HepG2 (cell line): ENCODE measurements around the gene TMSB15C. TPM values are rescaled to one million over a fixed set of nuclear protein-coding genes. Genes with fewer than 3 reads are reported as not detected.

Experiments used
- ATAC-seq: fragments of 200-7000 bp; cut with Tn5 transposase; 3 replicates; pipeline ENCODE4 v1.9.1; 2020; ENCODE audit warnings: mild to moderate bottlenecking, moderate library complexity
- BruUV-seq: library from RNA; stranded (reverse); fragments of 400-500 nt; replicated peaks from 2 replicates; lab custom pipeline; 2021; lab: Mats Ljungman, UMichigan
- CTCF ChIA-PET: fragments of 300-600 bp; formaldehyde crosslinking; extraction: SDS; loops from one replicate; lab custom pipeline; 2021; ENCODE audit warnings: low total read pairs, inconsistent platforms, low intra/inter-chr PET ratio; lab: Yijun Ruan, JAX
- POLR2A ChIA-PET: fragments of 350-600 bp; sonication (Branson Sonifier 250); formaldehyde crosslinking; loops from one replicate; lab custom pipeline; 2020; ENCODE audit warnings: antibody characterized with exemption, inconsistent platforms; lab: Yijun Ruan, JAX
- DNase-seq: peaks from one replicate; pipeline ENCODE4 v3.0.0-alpha.2; 2015; ENCODE audit warnings: low spot score
- FAIRE-seq: peaks from 3 replicates; lab custom pipeline; 2011; peaks lifted over from hg19 to GRCh38; lab: Jason Lieb, UNC
- H2AFZ ChIP-seq: one replicate; pipeline ENCODE4 v1.6.1; 2011; ENCODE audit warnings: low read length, inconsistent platforms
- H3K27ac ChIP-seq: fragments of 300-600 bp; 3 replicates; pipeline ENCODE4 v1.8.0; 2011; ENCODE audit warnings: mixed run types, mild to moderate bottlenecking, mixed read lengths, low read length, inconsistent platforms; ENCODE audit not compliant: insufficient read depth; ENCODE audit errors: extremely low read length
- H3K27me3 ChIP-seq, 2 experiments: fragments of 200-600 bp in 1 of 2; 2 replicates in 1 of 2; 3 replicates in 1 of 2; pipeline versions ENCODE4 v1.6.0 to v1.8.0; 2011; ENCODE audit warnings: low read length in 2 of 2, mild to moderate bottlenecking in 2 of 2, moderate library complexity in 2 of 2, inconsistent platforms in 1 of 2; ENCODE audit not compliant: insufficient read depth in 2 of 2, control insufficient read depth in 1 of 2
- H3K36me3 ChIP-seq, 2 experiments: fragments of 200-600 bp in 1 of 2; replicated peaks in 1 of 2; 2 replicates in 1 of 2; 3 replicates in 1 of 2; pipeline versions ENCODE4 v1.5.1 to v1.8.0; 2011; ENCODE audit warnings: low read length in 2 of 2, inconsistent platforms in 1 of 2; ENCODE audit not compliant: insufficient read depth in 2 of 2, control insufficient read depth in 1 of 2
- H3K4me1 ChIP-seq: 2 replicates; pipeline ENCODE4 v1.5.1; 2012; ENCODE audit warnings: low read length, inconsistent platforms; ENCODE audit not compliant: insufficient read depth
- H3K4me2 ChIP-seq: 2 replicates; pipeline ENCODE4 v1.6.0; 2011; ENCODE audit warnings: low read depth, low read length, inconsistent platforms
- H3K4me3 ChIP-seq, 3 experiments: fragments of 200-600 bp in 1 of 3; sonication (generic), shearing (Covaris generic) in 1 of 3; replicated peaks in 1 of 3; 2 replicates each; pipeline ENCODE4 v1.5.1; 2011 to 2016; ENCODE audit warnings: low read length in 3 of 3, inconsistent platforms in 2 of 3, low read depth in 2 of 3, mild to moderate bottlenecking in 2 of 3, control low read depth in 1 of 3, mixed read lengths in 1 of 3; ENCODE audit not compliant: insufficient read depth in 1 of 3
- H3K79me2 ChIP-seq: one replicate; pipeline ENCODE4 v1.6.1; 2011; ENCODE audit warnings: low read length, inconsistent platforms; ENCODE audit not compliant: insufficient read depth
- H3K9ac ChIP-seq: 2 replicates; pipeline ENCODE4 v1.6.0; 2011; ENCODE audit warnings: mild to moderate bottlenecking, low read depth, low read length, inconsistent platforms; ENCODE audit not compliant: insufficient read depth
- H3K9me3 ChIP-seq: 2 replicates; pipeline ENCODE4 v1.5.1; 2012; ENCODE audit warnings: mild to moderate bottlenecking, low read length
- H4K20me1 ChIP-seq: 2 replicates; pipeline ENCODE4 v1.6.0; 2011; ENCODE audit warnings: inconsistent platforms, mild to moderate bottlenecking, low read length, moderate library complexity; ENCODE audit not compliant: insufficient read depth
- AGO2 ChIP-seq: fragments of 200-400 bp; formaldehyde crosslinking; optimal IDR thresholded peaks from 2 replicates; pipeline ENCODE3; 2017; ENCODE audit warnings: mild to moderate bottlenecking, low read depth, low read length, moderate library complexity
- CTCF ChIP-seq: sonication (generic); formaldehyde crosslinking; IDR thresholded peaks from 2 replicates; pipeline ENCODE4 v1.5.0; 2020; ENCODE audit warnings: mild to moderate bottlenecking, missing genetic modification reagents, moderate library complexity
- STAG1 ChIP-seq: sonication (generic); formaldehyde crosslinking; IDR thresholded peaks from 2 replicates; pipeline ENCODE4 v1.4.0; 2020; ENCODE audit warnings: missing genetic modification reagents
- WGBS: methylation state at CpG from one replicate; pipeline ENCODE4 v1.1.6; 2017; ENCODE audit warnings: low lambda C conversion rate; 5-methylcytosine and 5-hydroxymethylcytosine counted together
- in situ Hi-C: cut with HindIII; loops from 2 replicates; pipeline ENCODE4 v1.10.0; 2017; ENCODE audit warnings: low pct_unique_long_range_greater_than_20kb; ENCODE audit not compliant: extremely low pct_ligation_motif_present
- intact Hi-C: fragments of 100-400 bp; cut with micrococcal nuclease; formaldehyde crosslinking; loops from one replicate; pipeline ENCODE4 v1.10.0; 2022; ENCODE audit not compliant: unreplicated experiment
- polyA plus RNA-seq, 8 experiments: library from polyadenylated mRNA; depleted of rRNA in 3 of 8; stranded (reverse) in 7 of 8; unstranded in 1 of 8; fragments of >200 nt; fragmentation: Illumina TruSeq in 4 of 8; extraction: Trizol in 4 of 8; gene quantifications; 2 replicates each; pipeline versions ENCODE4 v1.2.1 to v1.2.3, GENCODE V29; 2011 to 2016; ENCODE audit warnings: low read depth in 4 of 8, missing spikeins in 1 of 8, mixed read lengths in 1 of 8; ENCODE audit not compliant: insufficient read depth in 1 of 8
- total RNA-seq, 5 experiments: library from RNA; depleted of rRNA; stranded (reverse); fragments of >200 nt; fragmentation: Illumina TruSeq; extraction: Trizol; gene quantifications; 2 replicates each; pipeline ENCODE4 v1.2.3, GENCODE V29; 2016; ENCODE audit warnings: low read depth in 1 of 5

The TMSB15C gene
- total and polyA plus RNA-seq, 2 of the 13 experiments (the other 11 are each of a cell fraction or from before 2014, with no cell fraction given), result not detected

DNA sequence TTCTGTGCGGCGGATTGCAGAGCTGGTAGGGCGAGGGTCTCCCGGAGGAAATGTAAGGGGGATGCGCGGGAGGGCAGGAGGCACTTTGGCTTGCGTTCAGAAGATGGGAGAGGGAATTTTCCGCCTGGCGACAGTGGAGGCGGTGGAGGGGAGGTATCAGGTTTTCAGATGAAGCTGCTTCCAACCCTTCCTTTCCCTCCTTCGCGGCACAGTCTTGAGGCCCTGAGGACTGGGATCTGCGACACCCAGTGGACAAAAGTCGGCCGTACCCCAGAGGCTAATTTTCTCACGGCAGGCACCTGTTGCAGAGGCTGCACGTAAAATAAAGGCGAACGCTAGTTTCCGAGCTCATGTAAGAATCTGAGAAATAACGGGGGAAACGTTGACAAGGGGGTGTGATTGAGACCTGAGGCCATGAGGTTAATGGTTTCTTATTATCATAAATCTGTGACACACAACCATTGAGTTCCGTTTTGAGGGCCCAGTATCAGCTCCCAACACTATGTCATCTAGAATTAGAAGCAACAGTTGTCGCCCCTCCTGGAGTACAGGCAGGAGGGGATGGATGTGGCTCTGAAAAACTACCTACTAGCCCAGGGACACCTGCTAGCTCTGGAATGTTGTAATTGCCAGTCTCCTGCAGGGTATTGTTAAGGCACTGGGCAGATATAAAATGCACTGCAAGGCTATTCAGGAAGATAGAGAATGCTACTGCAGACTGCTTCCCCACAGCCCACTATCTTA lies 37.4 kb upstream of the TMSB15C start:
- WGBS, result 7% methylated on average over 6 of the region's 24 CpGs
- no peaks in the 10 kb centered on the region for H3K36me3 ChIP-seq
- H3K79me2 ChIP-seq, result no peaks in the 10 kb centered on the region
- DNase-seq (peak; percentile 2), ATAC-seq (peak; percentile 89), FAIRE-seq (peak; percentile 26)
- intact Hi-C loops, result loop anchor here (1.0 kb wide), 1 partner anchor 15 kb away; no protein-coding TSS in a partner anchor
- no peaks in the 10 kb centered on the region for H3K4me1 ChIP-seq
- no peaks in the 10 kb centered on the region for H3K9me3 ChIP-seq
- H4K20me1 ChIP-seq, result no peaks in the 10 kb centered on the region
- no peak overlapping the region for H2AFZ ChIP-seq
- POLR2A ChIA-PET, result no interaction called here
- peak overlapping the region in 1 of 3 experiments; percentile 62; a peak in 2 of 6 replicates for H3K4me3 ChIP-seq
- CTCF ChIA-PET, result interaction anchor here (1.0 kb wide), 1 partner anchor 15 kb away, joined by 3 read pairs; no protein-coding TSS in a partner anchor
- peak overlapping the region; percentile 75 for H3K4me2 ChIP-seq
- BruUV-seq, result no TSS peak
- peak; percentile 30 for TF ChIP-seq STAG1
- no peak for TF ChIP-seq AGO2
- peak; percentile 58 for TF ChIP-seq CTCF (CRISPR knock-in tag)
- in situ Hi-C loops, result loop anchor here (25.0 kb wide), 2 partner anchors 276 to 576 kb away; partner anchors contain the start of gene RAB9B
- no peak overlapping the region for H3K9ac ChIP-seq
- H3K27me3 ChIP-seq, result peaks cover 0 to 7% of the 10 kb centered on the region in 2 experiments; a peak in 1 of 5 replicates
- no peak overlapping the region for H3K27ac ChIP-seq
